Posterior vena cava (tissue), 2 donors: ENCODE results near the gene ASCC1. TPM values are rescaled to one million over a fixed set of nuclear protein-coding genes. Genes with fewer than 3 reads are reported as not detected.

ENCODE experiments used
- DNase-seq: peaks from one replicate; pipeline ENCODE4 v3.0.0-alpha.2; 2020; ENCODE audit warnings: low spot score
- intact Hi-C, 2 donors: fragments of 100-400 bp; cut with DNase I; formaldehyde crosslinking; loops; one replicate each; pipeline versions ENCODE4 v1.14.1 to v1.14.2; 2022 to 2023
- total RNA-seq, 2 donors: library from RNA; stranded (reverse); fragmentation: NEBNext Ultra II Directional; extraction: Animal tissue kit (Norgen Biotek cat#: 25700); gene quantifications; one replicate each; pipeline ENCODE4 v1.2.1, GENCODE V29; 2021
- donor health status: DM: yes; HTN: yes; CAD: no.
- donor health status: DM: yes; HTN: yes; CAD: no.

The ASCC1 gene
- total RNA-seq, 2 donors from 2014 or later, result 28.3 to 37.7 TPM

- peak; percentile 96 for DNase-seq
- intact Hi-C loops, result loop anchor here (5.0 to 10.0 kb wide), 2 partner anchors 96 to 154 kb away; no protein-coding TSS in a partner anchor
These were observed 167.5 kb downstream of the ASCC1 start for GRCh38 chr10:72048450-72049124.

Other genes with a start within 250 kb of the ASCC1 start
- gene SPOCK2, start 127.7 kb downstream of the ASCC1 start, total RNA-seq, result 1 to 10 TPM; 2.4 to 4.5 TPM
- gene ANAPC16, start 264 bp downstream of the ASCC1 start, total RNA-seq, result 10 to 100 TPM; 77.4 to 95.3 TPM
- 100 to 1,000 TPM; 208 to 244 TPM for gene DDIT4, start 57.6 kb upstream of the ASCC1 start, total RNA-seq
- gene DNAJB12, start 138.6 kb upstream of the ASCC1 start, total RNA-seq, result 10 to 100 TPM; 25.3 to 26.4 TPM